ENCODE results near the gene POFUT2.

DNA sequence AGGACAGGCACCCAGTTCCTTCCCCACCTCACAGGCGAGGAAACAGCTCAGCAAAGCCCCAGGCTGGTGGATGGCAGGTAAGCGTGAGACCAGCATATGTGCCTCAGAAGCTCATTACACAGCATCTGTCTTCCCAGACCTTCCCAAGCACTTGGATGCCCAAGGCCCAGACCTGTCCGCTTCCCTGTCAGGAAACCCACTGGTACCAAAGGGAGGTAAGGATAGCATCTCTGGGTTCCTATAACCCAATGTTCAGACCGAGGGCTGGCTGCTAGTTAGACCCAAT, 3.3 kb downstream of the POFUT2 start:
- no peak for TF ChIP-seq TAF1 (IDR thresholded peaks at IDR 0.05; ENCODE audit: low read depth)
- no peak for TF ChIP-seq RAD21 (IDR thresholded peaks at IDR 0.05; ENCODE audit: low read depth)
- TF ChIP-seq ZBTB7A (IDR thresholded peaks at IDR 0.05; ENCODE audit: low read depth): no peak
- no peak for TF ChIP-seq EP300 (IDR thresholded peaks at IDR 0.05; ENCODE audit: borderline replicate concordance)
- TF ChIP-seq CREB1 (IDR thresholded peaks at IDR 0.05; ENCODE audit: low read depth): no peak
- no peak for TF ChIP-seq CEBPB (IDR thresholded peaks at IDR 0.05)
- no peak for TF ChIP-seq TCF12 (IDR thresholded peaks at IDR 0.05; ENCODE audit: low read depth)
- TF ChIP-seq, protein P1, sequence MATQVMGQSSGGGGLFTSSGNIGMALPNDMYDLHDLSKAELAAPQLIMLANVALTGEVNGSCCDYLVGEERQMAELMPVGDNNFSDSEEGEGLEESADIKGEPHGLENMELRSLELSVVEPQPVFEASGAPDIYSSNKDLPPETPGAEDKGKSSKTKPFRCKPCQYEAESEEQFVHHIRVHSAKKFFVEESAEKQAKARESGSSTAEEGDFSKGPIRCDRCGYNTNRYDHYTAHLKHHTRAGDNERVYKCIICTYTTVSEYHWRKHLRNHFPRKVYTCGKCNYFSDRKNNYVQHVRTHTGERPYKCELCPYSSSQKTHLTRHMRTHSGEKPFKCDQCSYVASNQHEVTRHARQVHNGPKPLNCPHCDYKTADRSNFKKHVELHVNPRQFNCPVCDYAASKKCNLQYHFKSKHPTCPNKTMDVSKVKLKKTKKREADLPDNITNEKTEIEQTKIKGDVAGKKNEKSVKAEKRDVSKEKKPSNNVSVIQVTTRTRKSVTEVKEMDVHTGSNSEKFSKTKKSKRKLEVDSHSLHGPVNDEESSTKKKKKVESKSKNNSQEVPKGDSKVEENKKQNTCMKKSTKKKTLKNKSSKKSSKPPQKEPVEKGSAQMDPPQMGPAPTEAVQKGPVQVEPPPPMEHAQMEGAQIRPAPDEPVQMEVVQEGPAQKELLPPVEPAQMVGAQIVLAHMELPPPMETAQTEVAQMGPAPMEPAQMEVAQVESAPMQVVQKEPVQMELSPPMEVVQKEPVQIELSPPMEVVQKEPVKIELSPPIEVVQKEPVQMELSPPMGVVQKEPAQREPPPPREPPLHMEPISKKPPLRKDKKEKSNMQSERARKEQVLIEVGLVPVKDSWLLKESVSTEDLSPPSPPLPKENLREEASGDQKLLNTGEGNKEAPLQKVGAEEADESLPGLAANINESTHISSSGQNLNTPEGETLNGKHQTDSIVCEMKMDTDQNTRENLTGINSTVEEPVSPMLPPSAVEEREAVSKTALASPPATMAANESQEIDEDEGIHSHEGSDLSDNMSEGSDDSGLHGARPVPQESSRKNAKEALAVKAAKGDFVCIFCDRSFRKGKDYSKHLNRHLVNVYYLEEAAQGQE (IDR thresholded peaks at IDR 0.05; ENCODE audit: low read depth): no peak
- TF ChIP-seq, protein P2, sequence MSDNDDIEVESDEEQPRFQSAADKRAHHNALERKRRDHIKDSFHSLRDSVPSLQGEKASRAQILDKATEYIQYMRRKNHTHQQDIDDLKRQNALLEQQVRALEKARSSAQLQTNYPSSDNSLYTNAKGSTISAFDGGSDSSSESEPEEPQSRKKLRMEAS (IDR thresholded peaks at IDR 0.05): no peak

All from Ishikawa (cell line).